Endothelial cell (in vitro differentiated cells): ENCODE data around the gene GRB10. TPM values are rescaled to one million over a fixed set of nuclear protein-coding genes. Genes with fewer than 3 reads are reported as not detected.

Experiments
- DNase-seq: peaks from one replicate; pipeline ENCODE4 v3.0.0; 2021; ENCODE audit warnings: low spot score
- H3K27ac Mint-ChIP-seq: one replicate; pipeline ENCODE4 v1.8.0; 2021; ENCODE audit warnings: mixed read lengths, inconsistent platforms; ENCODE audit not compliant: unreplicated experiment
- H3K27me3 Mint-ChIP-seq: one replicate; pipeline ENCODE4 v1.8.0; 2021; ENCODE audit warnings: mild to moderate bottlenecking, moderate library complexity, mixed read lengths, inconsistent platforms; ENCODE audit not compliant: unreplicated experiment
- H3K36me3 Mint-ChIP-seq: one replicate; pipeline ENCODE4 v1.8.0; 2021; ENCODE audit warnings: mild to moderate bottlenecking, low read depth, mixed read lengths, inconsistent platforms; ENCODE audit not compliant: unreplicated experiment
- H3K4me1 Mint-ChIP-seq: one replicate; pipeline ENCODE4 v1.8.0; 2021; ENCODE audit warnings: mild to moderate bottlenecking, mixed read lengths, inconsistent platforms; ENCODE audit not compliant: unreplicated experiment
- H3K4me3 Mint-ChIP-seq: one replicate; pipeline ENCODE4 v1.8.0; 2021; ENCODE audit warnings: mild to moderate bottlenecking, mixed read lengths, inconsistent platforms; ENCODE audit not compliant: unreplicated experiment
- H3K9me3 Mint-ChIP-seq: one replicate; pipeline ENCODE4 v1.8.0; 2021; ENCODE audit warnings: mixed read lengths, inconsistent platforms; ENCODE audit not compliant: unreplicated experiment
- CTCF ChIP-seq: fragments of 200-600 bp; sonication (generic); IDR thresholded peaks from one replicate; pipeline ENCODE4 v1.5.0; 2021; ENCODE audit warnings: antibody characterized with exemption; ENCODE audit not compliant: unreplicated experiment
- total RNA-seq: library from RNA; stranded (reverse); fragmentation: NEBNext Ultra II Directional; extraction: Animal tissue kit (Norgen Biotek cat#: 25700); gene quantifications from one replicate; pipeline ENCODE4 v1.2.1, GENCODE V29; 2021; ENCODE audit not compliant: unreplicated experiment

The GRB10 gene
- total RNA-seq, 1 donor from 2014 or later, result 164 TPM

GRCh38 chr7:50762337-50762736 is 20.4 kb downstream of the GRB10 start:
- peaks cover 10% of the 10 kb centered on the region for H3K27me3 Mint-ChIP-seq
- H3K9me3 Mint-ChIP-seq, result no peaks in the 10 kb centered on the region
- H3K36me3 Mint-ChIP-seq, result peaks cover 22% of the 10 kb centered on the region
- H3K27ac Mint-ChIP-seq, result peak overlapping the region; percentile 87
- peaks cover 58% of the 10 kb centered on the region for H3K4me1 Mint-ChIP-seq
- no peak for TF ChIP-seq CTCF
- no peak for DNase-seq
- H3K4me3 Mint-ChIP-seq, result no peak overlapping the region

GRCh38 chr7:50761713-50762112 is 21.0 kb downstream of the GRB10 start:
- Mint-ChIP-seq H3K9me3 (no peaks in the 10 kb centered on the region), H3K36me3 (peaks cover 22% of the 10 kb centered on the region), H3K4me1 (peaks cover 53% of the 10 kb centered on the region), H3K4me3 (no peak overlapping the region), H3K27ac (peak overlapping the region; percentile 87), H3K27me3 (peaks cover 10% of the 10 kb centered on the region)
- no peak for TF ChIP-seq CTCF
- no peak for DNase-seq

- Mint-ChIP-seq H3K9me3 (no peaks in the 10 kb centered on the region), H3K27ac (no peak overlapping the region), H3K4me1 (peaks cover 56% of the 10 kb centered on the region), H3K27me3 (peaks cover 5% of the 10 kb centered on the region), H3K36me3 (peaks cover 23% of the 10 kb centered on the region), H3K4me3 (no peak overlapping the region)
- no peak for DNase-seq
- TF ChIP-seq CTCF, result no peak
Observed at GRCh38 chr7:50757703-50758390, 24.8 kb downstream of the GRB10 start.

GRCh38 chr7:50756180-50756579 is 26.5 kb downstream of the GRB10 start:
- H3K4me3 Mint-ChIP-seq, result no peak overlapping the region
- H3K9me3 Mint-ChIP-seq, result no peaks in the 10 kb centered on the region
- H3K27ac Mint-ChIP-seq, result no peak overlapping the region
- H3K36me3 Mint-ChIP-seq, result peaks cover 28% of the 10 kb centered on the region
- H3K4me1 Mint-ChIP-seq, result peaks cover 54% of the 10 kb centered on the region
- DNase-seq, result no peak
- peaks cover 6% of the 10 kb centered on the region for H3K27me3 Mint-ChIP-seq
- TF ChIP-seq CTCF, result no peak

- no peak overlapping the region for H3K27ac Mint-ChIP-seq
- H3K9me3 Mint-ChIP-seq, result no peaks in the 10 kb centered on the region
- no peak overlapping the region for H3K4me3 Mint-ChIP-seq
- H3K4me1 Mint-ChIP-seq, result peaks cover 53% of the 10 kb centered on the region
- no peak for DNase-seq
- H3K27me3 Mint-ChIP-seq, result peaks cover 10% of the 10 kb centered on the region
- H3K36me3 Mint-ChIP-seq, result peaks cover 33% of the 10 kb centered on the region
- no peak for TF ChIP-seq CTCF
Observed at GRCh38 chr7:50754684-50755083, 28.0 kb downstream of the GRB10 start.
